Body of pancreas (tissue), 4 donors: ENCODE results near the gene APC2. TPM values are rescaled to one million over a fixed set of nuclear protein-coding genes. Genes with fewer than 3 reads are reported as not detected.
"Not testable (repeated sequence)": the region's sequence is repeated elsewhere in the genome, so short reads cannot be mapped to it uniquely, and the experiment has no call there.

Source experiments
- ATAC-seq: fragments of 150-250 bp; one replicate; pipeline ENCODE4 v1.9.1; 2016
- DNase-seq, 4 donors: peaks; one replicate each; pipeline ENCODE4 v3.0.0-alpha.2; 2019
- H3K27ac ChIP-seq, 4 donors: fragments of 200-600 bp; sonication (generic); 1 replicate in 3 of 4; 2 replicates in 1 of 4; pipeline versions ENCODE4 v1.5.1 to v1.6.1; 2016 to 2019; ENCODE audit warnings: mild to moderate bottlenecking in 1 of 4, mixed read lengths in 1 of 4, moderate library complexity in 1 of 4
- H3K27me3 ChIP-seq, 2 donors: fragments of 200-600 bp; sonication (generic); one replicate each; pipeline ENCODE4 v1.6.0; 2016; ENCODE audit warnings: mild to moderate bottlenecking in 1 of 2
- H3K36me3 ChIP-seq, 2 donors: fragments of 200-600 bp; sonication (generic); replicated peaks in 1 of 2; 2 replicates each; pipeline ENCODE4 v1.5.1; 2016; ENCODE audit warnings: low read depth in 2 of 2; ENCODE audit not compliant: insufficient read depth in 1 of 2
- H3K4me1 ChIP-seq: fragments of 200-600 bp; sonication (generic); one replicate; pipeline ENCODE4 v1.6.0; 2016
- H3K4me3 ChIP-seq, 2 donors: fragments of 200-600 bp; sonication (generic); 1 replicate in 1 of 2; 2 replicates in 1 of 2; pipeline ENCODE4 v1.5.1; 2016 to 2019
- H3K9me3 ChIP-seq, 3 donors: fragments of 200-600 bp; sonication (generic); 1 replicate in 2 of 3; 2 replicates in 1 of 3; pipeline ENCODE4 v1.5.1; 2016
- POLR2A ChIP-seq, 3 donors: fragments of 450-650 bp; IDR thresholded peaks; one replicate each; pipeline ENCODE4 v1.6.1; 2016; ENCODE audit warnings: antibody characterized with exemption in 3 of 3, mild to moderate bottlenecking in 2 of 3
- WGBS, 2 donors: methylation state at CpG; one replicate each; pipeline ENCODE4 v1.1.5; 2017; 5-methylcytosine and 5-hydroxymethylcytosine counted together
- intact Hi-C: fragments of 100-400 bp; cut with DNase I; formaldehyde crosslinking; loops from one replicate; pipeline ENCODE4 v1.15.1; 2023
- total RNA-seq, 2 donors: library from RNA; depleted of rRNA; stranded (reverse); fragments of >200 nt; gene quantifications; one replicate each; pipeline ENCODE4 v1.1.0, GENCODE V29; 2016
- TF ChIP-seq, protein P1 (sequence below), 7 experiments: fragments of 450-650 bp in 4 of 7; fragments of 200-600 bp in 3 of 7; sonication (generic) in 3 of 7; IDR thresholded peaks; one replicate each; pipeline ENCODE4 v1.5.1; 2016 to 2019; ENCODE audit warnings: antibody characterized with exemption in 7 of 7

Gene APC2
- total RNA-seq, 2 donors from 2014 or later: 0.26 TPM; not detected in 1

DNA sequence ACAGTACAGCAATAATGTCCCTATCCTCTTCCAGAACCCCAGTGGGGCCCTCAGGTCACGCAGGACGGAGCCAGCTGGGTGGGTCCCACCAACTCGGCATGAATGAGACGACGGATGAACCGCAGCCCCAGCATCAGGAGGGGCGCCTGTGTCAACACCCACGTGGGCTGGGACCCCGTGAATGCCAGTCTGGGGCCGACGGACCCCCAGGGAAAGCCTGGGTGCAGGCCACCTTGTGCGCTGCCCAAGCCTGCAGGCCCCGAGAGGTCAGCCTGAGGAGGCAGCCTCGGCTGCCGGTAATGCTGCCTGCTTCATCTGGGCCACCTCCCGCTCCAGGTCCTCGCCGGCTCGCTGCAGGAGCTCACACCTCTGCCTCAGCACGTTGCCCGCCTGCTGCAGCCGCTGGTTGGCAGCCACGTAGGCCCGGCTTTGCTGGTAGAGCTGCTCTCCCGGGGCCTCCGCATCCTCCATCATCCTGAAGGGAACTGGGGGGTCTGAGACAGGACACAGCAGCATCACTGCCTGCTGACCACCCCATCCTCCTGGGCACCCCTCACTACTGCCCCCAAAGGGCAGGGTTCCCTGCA is 24.9 kb downstream of the APC2 start:
- TF ChIP-seq, protein P1, sequence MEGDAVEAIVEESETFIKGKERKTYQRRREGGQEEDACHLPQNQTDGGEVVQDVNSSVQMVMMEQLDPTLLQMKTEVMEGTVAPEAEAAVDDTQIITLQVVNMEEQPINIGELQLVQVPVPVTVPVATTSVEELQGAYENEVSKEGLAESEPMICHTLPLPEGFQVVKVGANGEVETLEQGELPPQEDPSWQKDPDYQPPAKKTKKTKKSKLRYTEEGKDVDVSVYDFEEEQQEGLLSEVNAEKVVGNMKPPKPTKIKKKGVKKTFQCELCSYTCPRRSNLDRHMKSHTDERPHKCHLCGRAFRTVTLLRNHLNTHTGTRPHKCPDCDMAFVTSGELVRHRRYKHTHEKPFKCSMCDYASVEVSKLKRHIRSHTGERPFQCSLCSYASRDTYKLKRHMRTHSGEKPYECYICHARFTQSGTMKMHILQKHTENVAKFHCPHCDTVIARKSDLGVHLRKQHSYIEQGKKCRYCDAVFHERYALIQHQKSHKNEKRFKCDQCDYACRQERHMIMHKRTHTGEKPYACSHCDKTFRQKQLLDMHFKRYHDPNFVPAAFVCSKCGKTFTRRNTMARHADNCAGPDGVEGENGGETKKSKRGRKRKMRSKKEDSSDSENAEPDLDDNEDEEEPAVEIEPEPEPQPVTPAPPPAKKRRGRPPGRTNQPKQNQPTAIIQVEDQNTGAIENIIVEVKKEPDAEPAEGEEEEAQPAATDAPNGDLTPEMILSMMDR (IDR thresholded peaks at IDR 0.05): no peak
- no peak for TF ChIP-seq POLR2A (IDR thresholded peaks at IDR 0.05)
- no peak overlapping the region for H3K4me3 ChIP-seq
- H3K4me1 ChIP-seq: peaks cover 52% of the 10 kb centered on the region
- DNase-seq (no peak), ATAC-seq (no peak)
- peaks cover 0 to 34% of the 10 kb centered on the region in 2 donors for H3K27me3 ChIP-seq
- no peaks in the 10 kb centered on the region for H3K9me3 ChIP-seq
- no peak overlapping the region for H3K27ac ChIP-seq
- H3K36me3 ChIP-seq: no peaks in the 10 kb centered on the region
- WGBS, 2 donors: 88 to 95% methylated on average over 13 to 19 of the region's 26 CpGs
- intact Hi-C loops: no loop called here

DNA sequence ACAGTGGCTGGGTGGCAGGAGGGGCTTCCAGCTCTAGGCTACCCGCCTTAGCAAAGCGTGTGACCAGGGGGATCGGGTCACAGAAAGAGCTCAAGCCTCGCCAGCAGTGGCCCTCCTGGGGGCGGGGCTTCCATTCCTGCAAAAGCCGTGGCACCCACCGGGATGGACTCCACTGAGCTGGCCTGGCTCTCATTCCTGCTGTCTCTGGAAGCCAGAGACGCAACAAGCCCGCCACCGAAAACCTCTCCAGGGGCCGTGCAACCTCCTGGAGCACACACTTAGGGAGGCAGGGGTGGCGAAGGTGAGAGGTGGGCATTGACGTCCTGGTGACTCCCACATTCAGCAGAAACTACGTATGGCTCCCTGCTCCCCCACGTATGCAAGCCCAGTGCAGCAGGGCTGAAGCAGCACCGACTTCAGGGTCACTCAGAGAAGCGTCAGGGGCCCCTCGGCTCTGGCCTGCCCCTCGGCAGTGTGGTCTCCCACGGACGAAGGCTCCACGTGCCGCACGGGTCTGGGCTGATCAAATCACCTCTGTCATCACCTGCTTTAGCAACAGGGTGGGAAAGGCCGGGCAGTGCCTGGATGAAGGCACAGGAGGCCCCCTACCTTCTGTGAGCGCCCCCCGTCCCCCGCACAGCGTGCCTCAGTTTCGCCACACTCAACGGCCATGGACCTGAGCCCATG is 26.0 kb downstream of the APC2 start:
- Histone ChIP-seq H3K4me3 (no peak overlapping the region), H3K27ac (no peak overlapping the region), H3K9me3 (no peaks in the 10 kb centered on the region), H3K36me3 (no peaks in the 10 kb centered on the region), H3K27me3 (peaks cover 0 to 25% of the 10 kb centered on the region in 2 donors), H3K4me1 (peaks cover 42% of the 10 kb centered on the region)
- TF ChIP-seq, protein P1 (IDR thresholded peaks at IDR 0.05): no peak
- TF ChIP-seq POLR2A (IDR thresholded peaks at IDR 0.05): no peak
- 88 to 94% methylated on average over 13 to 23 of the region's 31 CpGs for WGBS, 2 donors
- DNase-seq (no peak), ATAC-seq (no peak)
- intact Hi-C loops: no loop called here

DNA sequence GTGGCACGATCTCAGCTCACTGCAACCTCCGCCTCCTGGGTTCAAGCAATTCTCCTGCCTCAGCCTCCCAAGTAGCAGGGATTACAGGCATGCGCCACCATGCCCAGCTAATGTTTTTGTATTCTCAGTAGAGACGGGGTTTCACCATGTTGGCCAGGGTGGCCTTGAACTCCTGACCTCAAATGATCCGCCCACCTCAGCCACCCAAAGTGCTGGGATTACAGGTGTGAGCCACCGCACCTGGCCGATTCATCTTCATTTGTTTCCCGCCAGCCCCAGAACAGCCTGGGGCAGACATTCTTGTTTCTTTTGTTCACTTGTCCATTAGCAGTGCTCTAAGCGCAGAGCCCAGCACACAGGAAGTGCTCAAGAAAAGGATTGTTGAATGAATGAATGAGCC is 27.1 kb downstream of the APC2 start:
- Histone ChIP-seq H3K27me3 (peaks cover 0 to 15% of the 10 kb centered on the region in 2 donors), H3K4me1 (peaks cover 31% of the 10 kb centered on the region)
- DNase-seq, H3K9me3 ChIP-seq, ATAC-seq, H3K36me3 ChIP-seq, H3K27ac ChIP-seq, H3K4me3 ChIP-seq, intact Hi-C loops: not testable (repeated sequence)
- 89% methylated on average over 8 to 9 of the region's 9 CpGs for WGBS, 2 donors

DNA sequence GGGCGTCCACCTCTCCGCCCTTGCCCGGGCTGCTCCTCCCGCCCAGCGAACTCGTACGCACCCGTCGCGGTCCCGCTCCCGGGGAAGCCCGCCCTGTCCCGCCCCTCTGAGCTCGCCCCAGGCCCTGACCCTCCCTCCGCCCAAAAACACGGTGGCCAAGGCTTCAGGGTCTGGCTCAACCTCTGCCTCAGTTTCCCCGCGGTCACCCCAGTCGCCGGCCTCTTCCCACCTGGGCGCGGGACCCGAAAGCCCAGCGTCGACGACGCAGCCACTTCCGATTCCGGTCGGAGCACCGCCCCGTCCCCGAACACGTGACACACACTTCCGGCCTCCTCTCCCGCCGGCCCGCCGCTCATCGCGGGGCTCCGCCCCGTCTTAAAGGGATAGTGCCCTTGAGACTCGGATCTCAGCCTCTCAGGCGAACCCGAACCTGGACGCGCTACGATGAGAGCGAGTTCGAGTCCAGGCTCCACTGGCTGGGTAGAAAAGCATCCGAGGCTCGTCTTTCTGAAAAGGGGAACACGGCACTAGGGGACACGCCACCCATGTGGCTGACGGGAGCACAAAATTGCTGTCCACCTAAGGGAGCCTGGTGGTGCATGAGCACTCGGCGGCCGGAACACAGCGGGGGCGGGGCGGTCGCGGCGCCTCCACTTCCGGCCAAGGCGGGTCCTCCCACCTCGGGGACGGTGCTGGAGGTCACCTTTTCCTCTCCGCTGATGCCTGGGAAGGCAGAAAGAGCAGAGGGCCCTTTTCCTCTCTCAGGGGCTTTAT is 29.2 kb downstream of the APC2 start, which contains the start of gene C19orf25:
C19orf25 (minus strand) TSS at position 282 of the 774 bp plus-strand sequence. CDS start 312 bp downstream, outside the sequence.
- H3K27ac ChIP-seq: peak within 1 kb of the TSS; percentile 3 to 63 (median 37)
- 0 to 4% methylated on average over 7 to 71 of the region's 71 CpGs for WGBS, 2 donors
- DNase-seq (peak; percentile 93 to 94 (median 94)), ATAC-seq (peak; percentile 97)
- H3K27me3 ChIP-seq: no peaks in the 10 kb centered on the region
- intact Hi-C loops: no loop called here
- H3K9me3 ChIP-seq: no peaks in the 10 kb centered on the region
- TF ChIP-seq, protein P1 (IDR thresholded peaks at IDR 0.05): no peak
- TF ChIP-seq POLR2A (IDR thresholded peaks at IDR 0.05): peak; percentile 21 to 80 (median 76)
- H3K4me3 ChIP-seq: peak within 1 kb of the TSS; percentile 61 to 90
- H3K4me1 ChIP-seq: peaks cover 15% of the 10 kb centered on the region
- no peaks in the 10 kb centered on the region for H3K36me3 ChIP-seq
